ENCODE measurements around the gene NACC2. TPM values are rescaled to one million over a fixed set of nuclear protein-coding genes. Genes with fewer than 3 reads are reported as not detected.

Gene NACC2
- total RNA-seq, 1 donor from 2014 or later: 34.0 TPM

DNA sequence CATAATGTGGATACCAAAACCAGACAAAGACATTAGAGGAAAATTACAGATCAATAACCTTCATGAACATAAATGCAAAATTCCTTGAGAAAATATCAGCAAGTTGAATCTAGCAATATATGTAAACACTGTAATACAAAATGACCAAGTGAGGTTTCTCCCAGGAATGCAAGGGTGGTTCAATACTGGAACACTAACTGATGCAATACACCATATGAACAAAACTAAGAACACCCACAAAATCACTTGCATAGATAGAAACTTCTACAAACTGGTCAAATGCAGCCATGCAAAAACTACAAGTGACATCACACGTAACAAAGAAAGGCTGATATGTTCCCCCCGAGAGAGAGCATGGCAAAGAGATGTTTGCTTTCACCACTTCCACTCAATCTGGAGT is 55.6 kb downstream of the NACC2 start:
- Mint-ChIP-seq H3K36me3 (ENCODE audit: low read depth, unreplicated experiment) (peaks cover 16% of the 10 kb centered on the region), H3K27ac (ENCODE audit: unreplicated experiment) (no peak overlapping the region), H3K4me3 (ENCODE audit: unreplicated experiment) (no peak overlapping the region), H3K9me3 (ENCODE audit: unreplicated experiment) (no peaks in the 10 kb centered on the region), H3K4me1 (ENCODE audit: low read depth, unreplicated experiment) (no peaks in the 10 kb centered on the region), H3K27me3 (ENCODE audit: low read depth, unreplicated experiment) (no peaks in the 10 kb centered on the region)
- Histone ChIP-seq H3K9me3 (ENCODE audit: insufficient read depth, low read depth, low read length) (no peaks in the 10 kb centered on the region), H3K27ac (ENCODE audit: low read depth, low read length) (no peak overlapping the region), H3K4me3 (ENCODE audit: insufficient read depth, low read depth, low read length) (no peak overlapping the region), H4K20me1 (ENCODE audit: insufficient read depth, low read length) (peaks cover 89% of the 10 kb centered on the region), H3K4me2 (ENCODE audit: low read length) (no peak overlapping the region), H3K79me2 (ENCODE audit: insufficient read depth, low read length) (peaks cover 73% of the 10 kb centered on the region), H3K9ac (ENCODE audit: low read length) (no peak overlapping the region), H2AFZ (ENCODE audit: low read depth, low read length) (no peak overlapping the region), H3K27me3 (ENCODE audit: insufficient read depth, low read length) (no peaks in the 10 kb centered on the region), H3K36me3 (ENCODE audit: insufficient read depth, low read length) (no peaks in the 10 kb centered on the region), H3K4me1 (ENCODE audit: insufficient read depth, low read length) (no peaks in the 10 kb centered on the region)
- TF ChIP-seq EZH2 (IDR thresholded peaks at IDR 0.05; ENCODE audit: insufficient read depth, low read length): no peak
- TF ChIP-seq, protein P1, sequence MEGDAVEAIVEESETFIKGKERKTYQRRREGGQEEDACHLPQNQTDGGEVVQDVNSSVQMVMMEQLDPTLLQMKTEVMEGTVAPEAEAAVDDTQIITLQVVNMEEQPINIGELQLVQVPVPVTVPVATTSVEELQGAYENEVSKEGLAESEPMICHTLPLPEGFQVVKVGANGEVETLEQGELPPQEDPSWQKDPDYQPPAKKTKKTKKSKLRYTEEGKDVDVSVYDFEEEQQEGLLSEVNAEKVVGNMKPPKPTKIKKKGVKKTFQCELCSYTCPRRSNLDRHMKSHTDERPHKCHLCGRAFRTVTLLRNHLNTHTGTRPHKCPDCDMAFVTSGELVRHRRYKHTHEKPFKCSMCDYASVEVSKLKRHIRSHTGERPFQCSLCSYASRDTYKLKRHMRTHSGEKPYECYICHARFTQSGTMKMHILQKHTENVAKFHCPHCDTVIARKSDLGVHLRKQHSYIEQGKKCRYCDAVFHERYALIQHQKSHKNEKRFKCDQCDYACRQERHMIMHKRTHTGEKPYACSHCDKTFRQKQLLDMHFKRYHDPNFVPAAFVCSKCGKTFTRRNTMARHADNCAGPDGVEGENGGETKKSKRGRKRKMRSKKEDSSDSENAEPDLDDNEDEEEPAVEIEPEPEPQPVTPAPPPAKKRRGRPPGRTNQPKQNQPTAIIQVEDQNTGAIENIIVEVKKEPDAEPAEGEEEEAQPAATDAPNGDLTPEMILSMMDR (IDR thresholded peaks at IDR 0.05; ENCODE audit: insufficient read depth, low read depth, low read length): no peak
- DNase-seq (ENCODE audit: low read depth): no peak
- no peak for FAIRE-seq

DNA sequence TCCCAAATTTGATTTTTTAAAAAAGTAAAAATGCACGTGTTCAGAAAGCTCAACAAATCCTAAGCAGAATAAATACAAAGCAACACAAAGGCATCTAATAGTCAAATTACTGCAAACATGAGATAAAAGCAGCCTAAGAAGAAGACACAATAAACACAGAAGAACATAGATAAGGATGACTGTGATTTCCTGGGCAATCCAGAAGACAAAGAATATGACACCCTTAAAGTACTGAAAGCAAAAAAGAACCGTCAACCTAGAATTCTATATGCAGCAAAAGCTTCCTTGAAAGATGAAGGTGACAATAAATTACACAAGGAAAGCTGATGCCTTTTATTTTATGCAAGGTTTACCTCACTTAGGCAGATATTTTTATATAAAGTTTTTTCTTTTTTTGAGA is 58.2 kb downstream of the NACC2 start:
- Histone ChIP-seq H3K27ac (ENCODE audit: low read depth, low read length) (no peak overlapping the region), H3K4me1 (ENCODE audit: insufficient read depth, low read length) (peaks cover 3% of the 10 kb centered on the region), H3K9ac (ENCODE audit: low read length) (no peak overlapping the region), H3K36me3 (ENCODE audit: insufficient read depth, low read length) (no peaks in the 10 kb centered on the region), H3K27me3 (ENCODE audit: insufficient read depth, low read length) (no peaks in the 10 kb centered on the region), H3K79me2 (ENCODE audit: insufficient read depth, low read length) (peaks cover 67% of the 10 kb centered on the region), H3K4me2 (ENCODE audit: low read length) (no peak overlapping the region), H3K9me3 (ENCODE audit: insufficient read depth, low read depth, low read length) (no peaks in the 10 kb centered on the region), H3K4me3 (ENCODE audit: insufficient read depth, low read depth, low read length) (no peak overlapping the region), H4K20me1 (ENCODE audit: insufficient read depth, low read length) (peaks cover 80% of the 10 kb centered on the region), H2AFZ (ENCODE audit: low read depth, low read length) (no peak overlapping the region)
- Mint-ChIP-seq H3K4me3 (ENCODE audit: unreplicated experiment) (no peak overlapping the region), H3K36me3 (ENCODE audit: low read depth, unreplicated experiment) (peaks cover 22% of the 10 kb centered on the region), H3K27ac (ENCODE audit: unreplicated experiment) (no peak overlapping the region), H3K4me1 (ENCODE audit: low read depth, unreplicated experiment) (no peaks in the 10 kb centered on the region), H3K27me3 (ENCODE audit: low read depth, unreplicated experiment) (no peaks in the 10 kb centered on the region), H3K9me3 (ENCODE audit: unreplicated experiment) (no peaks in the 10 kb centered on the region)
- DNase-seq (ENCODE audit: low read depth) (no peak), FAIRE-seq (no peak)
- TF ChIP-seq, protein P1 (IDR thresholded peaks at IDR 0.05; ENCODE audit: insufficient read depth, low read depth, low read length): no peak
- TF ChIP-seq EZH2 (IDR thresholded peaks at IDR 0.05; ENCODE audit: insufficient read depth, low read length): no peak

DNA sequence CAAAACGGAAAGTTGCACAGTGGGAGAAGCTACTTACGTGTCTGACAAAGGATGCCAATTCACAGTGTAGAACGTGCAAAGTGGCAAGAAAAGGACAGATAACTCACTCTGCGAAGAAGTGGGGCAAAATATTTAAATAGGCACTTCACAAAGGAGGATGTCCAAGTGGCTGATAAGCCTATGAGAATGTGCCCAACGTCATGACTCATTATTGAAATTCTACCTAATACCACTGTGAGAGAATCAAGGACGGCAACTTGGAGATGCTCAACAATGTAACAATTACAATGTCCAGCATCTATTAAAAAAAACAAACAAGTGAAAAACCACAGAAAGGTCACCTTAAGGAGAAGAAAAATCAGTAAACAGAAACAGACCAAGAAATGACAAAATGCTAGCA is 59.0 kb downstream of the NACC2 start:
- Histone ChIP-seq H3K36me3 (ENCODE audit: insufficient read depth, low read length) (no peaks in the 10 kb centered on the region), H4K20me1 (ENCODE audit: insufficient read depth, low read length) (peaks cover 80% of the 10 kb centered on the region)
- no peak for FAIRE-seq

More for the DNA sequence above, 59.0 kb downstream of the NACC2 start:
- Mint-ChIP-seq H3K4me1 (ENCODE audit: low read depth, unreplicated experiment) (no peaks in the 10 kb centered on the region), H3K27ac (ENCODE audit: unreplicated experiment) (no peak overlapping the region), H3K9me3 (ENCODE audit: unreplicated experiment) (no peaks in the 10 kb centered on the region), H3K36me3 (ENCODE audit: low read depth, unreplicated experiment) (peaks cover 22% of the 10 kb centered on the region), H3K27me3 (ENCODE audit: low read depth, unreplicated experiment) (no peaks in the 10 kb centered on the region), H3K4me3 (ENCODE audit: unreplicated experiment) (no peak overlapping the region)
- Histone ChIP-seq H3K9ac (ENCODE audit: low read length) (no peak overlapping the region), H3K4me2 (ENCODE audit: low read length) (no peak overlapping the region), H3K27ac (ENCODE audit: low read depth, low read length) (no peak overlapping the region), H3K9me3 (ENCODE audit: insufficient read depth, low read depth, low read length) (no peaks in the 10 kb centered on the region), H3K4me1 (ENCODE audit: insufficient read depth, low read length) (peaks cover 5% of the 10 kb centered on the region), H2AFZ (ENCODE audit: low read depth, low read length) (no peak overlapping the region), H3K79me2 (ENCODE audit: insufficient read depth, low read length) (peaks cover 72% of the 10 kb centered on the region), H3K27me3 (ENCODE audit: insufficient read depth, low read length) (no peaks in the 10 kb centered on the region), H3K4me3 (ENCODE audit: insufficient read depth, low read depth, low read length) (no peak overlapping the region)
- DNase-seq (ENCODE audit: low read depth): peak; percentile 46
- no peak for TF ChIP-seq EZH2 (IDR thresholded peaks at IDR 0.05; ENCODE audit: insufficient read depth, low read length)
- TF ChIP-seq, protein P1 (IDR thresholded peaks at IDR 0.05; ENCODE audit: insufficient read depth, low read depth, low read length): no peak

All from astrocyte (in vitro differentiated cells and primary cell).